ENCODE measurements around the gene NUFIP2.

GRCh38 chr17:29237476-29238132 lies 56.3 kb downstream of the NUFIP2 start:
- no peak for TF ChIP-seq ARNTL (CRISPR knock-in tag; IDR thresholded peaks at IDR 0.05; ENCODE audit: borderline replicate concordance, low read depth)
- TF ChIP-seq SNAI2 (CRISPR knock-in tag; IDR thresholded peaks at IDR 0.05) = no peak
- TF ChIP-seq PATZ1 (CRISPR knock-in tag; IDR thresholded peaks at IDR 0.05; ENCODE audit: borderline replicate concordance) = no peak

All from SK-N-SH treated with all-trans-retinoic acid at 6 μM for 48 hours (cell line).